Astrocyte of the hippocampus (primary cell): ENCODE results near the gene HOXD10.

ENCODE experiments used
- DNase-seq: peaks from one replicate; pipeline ENCODE4 v3.0.0; 2011; ENCODE audit warnings: low read depth, low spot score

Gene HOXD10

GRCh38 chr2:176096243-176096985 is 20.2 kb upstream of the HOXD10 start:
- DNase-seq = no peak

GRCh38 chr2:176096986-176097819 is 19.4 kb upstream of the HOXD10 start:
- peak; percentile 80 for DNase-seq

DNA sequence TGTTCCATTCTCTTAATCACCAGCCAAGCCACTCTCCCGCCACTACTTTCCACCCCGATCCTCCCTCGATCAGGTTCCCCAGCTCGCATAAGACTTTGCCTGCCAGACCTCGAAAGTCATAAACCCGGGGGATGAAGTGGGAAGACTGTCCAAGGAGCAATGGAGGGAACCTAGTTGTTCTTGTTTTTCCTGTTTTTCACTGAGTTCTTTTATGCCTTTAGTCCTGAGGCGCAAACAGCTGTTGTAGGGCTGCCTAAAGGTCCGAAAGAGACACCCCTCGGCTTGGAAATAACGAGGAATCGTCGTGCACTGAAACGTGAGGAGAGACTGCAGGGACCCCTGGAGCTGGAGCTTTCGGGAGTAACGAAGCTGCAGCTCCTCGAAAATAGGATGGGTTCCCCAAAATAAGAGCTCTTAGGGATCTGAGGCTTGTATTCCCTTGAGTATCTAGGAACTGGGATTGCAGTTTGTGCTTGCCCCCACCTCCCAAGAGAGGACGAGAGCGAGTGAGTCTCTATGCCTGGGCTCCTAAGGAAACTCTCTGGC is 18.7 kb upstream of the HOXD10 start:
- no peak for DNase-seq

DNA sequence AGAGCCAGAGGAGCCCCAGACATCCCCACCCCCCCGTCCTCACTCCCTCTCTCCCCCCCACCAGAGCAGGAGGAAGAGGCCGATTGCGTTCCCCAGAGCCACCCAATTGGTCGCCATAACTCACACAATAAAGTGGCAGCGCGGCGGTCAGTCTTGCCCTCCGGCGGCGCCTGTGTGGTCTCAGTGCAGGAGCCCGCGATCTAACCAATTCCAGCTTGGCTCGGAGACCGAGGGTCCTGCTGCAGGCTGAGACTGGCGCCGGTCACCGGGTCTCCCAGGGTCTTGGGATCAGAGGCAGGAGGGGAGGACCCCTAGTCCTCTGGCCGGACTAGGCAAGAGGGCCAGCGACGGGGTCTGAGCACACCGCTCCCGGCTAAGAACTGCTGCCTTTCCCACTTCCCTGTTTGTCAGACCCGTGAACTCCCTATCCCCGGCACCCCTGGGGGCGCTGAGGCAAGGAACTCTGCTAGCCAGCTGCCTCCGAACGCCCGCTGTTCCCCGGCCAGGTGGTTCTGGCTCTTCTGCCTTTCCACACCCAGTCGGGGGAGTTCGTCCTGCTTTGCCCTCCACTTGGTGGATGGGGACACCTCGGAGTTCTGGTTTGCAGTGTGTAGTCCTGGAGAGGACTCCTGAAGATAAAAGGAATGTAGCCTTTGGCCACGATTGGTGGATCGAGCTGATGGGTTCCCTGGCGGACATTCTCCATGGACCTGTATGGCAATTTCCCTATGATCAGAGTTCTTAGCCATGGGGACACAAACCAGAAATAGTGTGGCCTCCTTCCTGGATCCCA is 18.0 kb upstream of the HOXD10 start:
- DNase-seq = no peak

GRCh38 chr2:176099159-176099727 is 17.3 kb upstream of the HOXD10 start:
- DNase-seq = no peak

DNA sequence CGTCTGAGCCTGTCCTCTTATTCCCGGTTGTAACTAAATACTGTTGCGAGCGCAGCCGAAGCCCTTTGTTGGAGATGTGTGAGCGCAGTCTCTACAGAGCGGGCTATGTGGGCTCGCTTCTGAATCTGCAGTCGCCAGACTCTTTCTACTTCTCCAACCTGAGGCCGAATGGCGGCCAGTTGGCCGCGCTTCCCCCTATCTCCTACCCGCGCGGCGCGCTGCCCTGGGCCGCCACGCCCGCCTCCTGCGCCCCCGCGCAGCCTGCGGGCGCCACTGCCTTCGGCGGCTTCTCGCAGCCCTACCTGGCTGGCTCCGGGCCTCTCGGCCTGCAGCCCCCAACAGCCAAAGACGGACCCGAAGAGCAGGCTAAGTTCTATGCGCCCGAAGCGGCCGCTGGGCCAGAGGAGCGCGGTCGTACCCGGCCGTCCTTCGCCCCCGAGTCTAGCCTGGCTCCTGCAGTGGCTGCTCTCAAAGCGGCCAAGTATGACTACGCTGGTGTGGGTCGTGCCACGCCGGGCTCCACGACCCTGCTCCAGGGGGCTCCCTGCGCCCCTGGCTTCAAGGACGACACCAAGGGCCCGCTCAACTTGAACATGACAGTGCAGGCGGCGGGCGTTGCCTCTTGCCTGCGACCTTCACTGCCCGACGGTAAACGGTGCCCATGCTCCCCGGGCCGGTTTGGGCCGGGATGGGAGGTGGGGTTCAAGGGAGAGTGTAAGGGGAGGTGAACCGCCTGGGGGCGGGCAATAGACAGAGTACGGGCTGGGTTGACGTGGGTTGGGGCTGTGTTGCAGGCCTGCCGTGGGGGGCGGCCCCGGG is 16.6 kb upstream of the HOXD10 start, which contains the start of gene HOXD12:
TSS of gene HOXD12 (plus strand) at position 68 of the 819 bp plus-strand sequence. CDS start at position 75, 7 bp downstream.
- DNase-seq = no peak

GRCh38 chr2:176100547-176101140 is 15.9 kb upstream of the HOXD10 start:
- no peak for DNase-seq

DNA sequence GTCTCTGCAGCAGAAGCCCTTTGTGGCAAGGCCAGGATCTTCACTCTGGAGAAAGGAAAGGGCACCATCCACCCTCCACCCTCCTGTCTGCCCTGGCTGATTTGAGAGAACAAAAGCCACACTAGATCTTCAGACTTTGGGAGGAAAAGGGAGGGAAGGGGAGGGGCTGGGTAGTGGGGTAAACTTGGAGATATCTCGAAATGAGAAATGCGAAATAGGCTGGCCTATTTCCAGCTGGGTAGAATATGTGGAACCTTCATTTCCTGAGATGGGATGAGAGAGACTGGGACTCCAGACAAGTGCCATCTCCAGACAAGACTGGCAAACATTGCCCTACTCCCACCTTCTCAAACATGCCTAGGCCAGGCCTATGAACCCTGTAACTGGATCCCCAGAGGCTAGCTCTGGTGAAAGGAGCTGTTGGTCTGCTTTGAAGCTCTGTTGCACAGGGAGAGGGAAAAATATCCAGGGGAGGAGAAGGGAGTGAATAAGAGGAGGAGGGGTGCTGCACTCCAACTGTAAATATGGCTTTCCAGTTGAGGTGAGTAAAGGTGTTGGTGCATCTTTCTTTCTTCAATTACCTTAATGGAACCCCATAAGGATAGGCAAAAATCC is 15.3 kb upstream of the HOXD10 start:
- no peak for DNase-seq

DNA sequence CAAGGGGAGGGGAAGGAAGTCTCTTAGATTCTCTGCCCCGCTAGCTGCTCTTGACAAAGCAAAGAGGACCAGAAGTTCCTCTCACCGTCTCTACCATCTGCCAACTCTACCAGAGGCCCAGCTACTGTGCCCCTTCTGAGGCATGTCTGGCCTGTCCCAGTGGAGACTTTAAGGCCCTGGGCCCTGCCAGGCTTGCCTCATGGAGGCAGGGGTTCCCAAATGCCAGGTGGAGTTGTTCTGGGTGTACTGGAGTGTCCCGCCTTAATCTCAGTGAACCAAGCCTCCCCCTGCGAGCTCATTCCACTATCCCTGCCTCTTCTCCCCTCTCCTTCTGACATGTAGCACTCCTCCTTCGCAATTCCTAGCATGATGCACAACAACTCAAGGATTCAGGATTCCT is 14.7 kb upstream of the HOXD10 start:
- no peak for DNase-seq

DNA sequence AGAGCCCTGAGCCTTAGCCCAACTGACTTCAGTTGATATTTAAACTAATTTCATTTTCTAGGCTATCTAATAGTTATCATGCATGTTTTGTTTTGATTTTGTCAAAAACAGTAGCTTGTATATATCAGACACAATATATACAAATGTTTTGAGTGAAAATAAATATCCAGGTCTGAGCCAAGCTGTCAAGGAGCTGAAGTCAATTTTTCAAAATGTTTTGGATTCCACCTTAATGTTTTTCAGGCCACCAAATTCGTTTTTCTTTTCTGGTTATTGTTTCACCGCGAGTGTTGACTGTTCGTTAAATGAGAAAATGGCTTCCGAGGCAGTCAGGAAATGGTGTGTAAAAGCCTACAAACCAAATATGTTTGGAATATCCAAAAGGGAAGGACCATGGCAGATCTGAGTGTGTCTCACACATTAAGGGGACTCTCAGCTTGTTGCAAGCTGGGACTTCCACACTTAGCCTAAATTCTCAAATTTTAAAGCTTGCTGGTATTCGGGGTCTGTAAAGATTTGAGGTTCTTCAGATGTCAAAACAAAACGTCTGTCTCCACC is 14.2 kb upstream of the HOXD10 start:
- DNase-seq = no peak

DNA sequence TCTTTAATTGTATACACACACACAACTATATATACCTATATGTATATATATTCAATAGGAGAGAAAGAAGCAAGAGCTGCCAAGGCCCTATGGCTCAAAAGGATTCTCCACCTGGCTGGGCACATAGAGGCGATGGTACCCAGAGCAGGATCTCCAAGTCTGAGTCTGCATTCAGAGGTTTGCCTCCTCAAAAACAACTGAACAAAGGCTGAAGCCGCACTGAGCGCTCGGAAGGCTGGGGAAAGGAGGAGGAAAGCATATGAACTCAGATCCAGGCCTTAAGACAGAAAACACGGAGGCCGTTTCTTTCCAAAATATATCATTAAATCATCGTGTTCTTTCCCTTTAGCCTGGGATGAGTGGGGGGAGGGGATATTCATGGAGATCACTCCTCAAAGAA is 13.4 kb upstream of the HOXD10 start:
- DNase-seq = no peak

DNA sequence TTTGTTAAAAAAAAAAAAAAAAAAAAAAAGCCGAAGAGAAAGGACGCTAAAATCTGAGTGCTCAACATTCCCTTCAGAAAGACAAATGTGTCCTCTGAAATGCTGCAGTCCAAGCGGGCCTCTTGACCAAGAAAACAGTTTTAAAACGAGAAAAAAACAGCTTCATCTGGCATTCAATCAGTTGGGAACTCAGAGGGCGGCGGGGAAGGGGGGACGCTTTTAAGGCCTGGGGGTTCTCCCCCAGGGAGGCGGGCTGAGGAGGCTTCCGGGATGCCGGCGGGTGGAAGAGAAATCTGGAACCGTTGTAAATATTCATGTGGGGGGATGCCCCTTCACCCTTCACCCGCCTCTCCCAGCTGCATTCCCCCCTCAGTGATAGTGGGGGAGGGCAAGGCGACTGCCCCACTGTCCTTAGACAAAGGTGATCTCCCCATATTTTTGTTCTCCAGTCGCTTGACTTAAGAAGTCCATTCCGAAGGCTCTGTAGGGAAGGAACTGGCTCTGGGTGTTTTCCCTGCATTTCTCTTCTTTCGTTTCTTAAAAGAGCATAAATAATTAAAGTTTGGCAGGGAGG is 12.7 kb upstream of the HOXD10 start:
- DNase-seq = no peak

DNA sequence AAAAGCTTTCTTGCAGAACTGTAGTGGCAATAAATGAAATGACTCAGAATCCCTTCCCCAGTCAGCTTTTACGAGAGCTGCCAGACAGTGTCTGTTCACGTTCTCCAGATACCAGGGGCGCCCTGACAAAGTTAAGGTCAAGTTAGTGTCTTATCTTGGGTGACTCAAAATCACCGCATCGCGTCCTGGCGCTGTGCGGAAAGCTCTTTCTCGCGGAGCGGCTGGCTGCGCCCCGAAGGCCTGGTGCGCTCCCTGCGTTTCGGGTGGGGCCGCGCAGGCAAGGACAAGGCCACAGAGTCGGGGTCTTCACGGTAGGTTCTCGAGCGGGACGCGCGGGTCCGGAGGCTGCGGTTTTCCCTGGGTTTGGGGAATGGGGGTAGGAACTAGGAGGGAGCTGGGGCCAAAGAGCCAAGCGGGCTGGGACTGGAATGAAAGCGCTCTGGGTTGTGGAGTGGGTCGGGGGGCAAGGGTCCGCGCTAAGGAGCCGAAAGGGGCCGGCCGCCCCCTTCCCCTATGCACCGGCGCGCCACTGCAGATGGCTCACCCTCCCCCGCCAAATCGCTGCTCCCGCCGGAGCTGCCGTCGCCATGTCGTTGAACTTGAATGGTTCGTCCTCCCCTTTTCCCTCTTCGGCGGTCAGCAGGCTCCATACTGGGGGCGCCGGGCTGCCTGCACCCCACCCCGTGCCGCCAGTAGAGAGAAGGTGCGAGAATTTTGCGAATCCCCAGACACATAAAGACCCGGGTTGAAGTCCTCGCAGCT is 12.1 kb upstream of the HOXD10 start:
- DNase-seq = no peak

- DNase-seq = no peak
Measured at GRCh38 chr2:176105078-176105729, 11.4 kb upstream of the HOXD10 start.

- DNase-seq = no peak
Measured at GRCh38 chr2:176105730-176106580, 10.6 kb upstream of the HOXD10 start.

DNA sequence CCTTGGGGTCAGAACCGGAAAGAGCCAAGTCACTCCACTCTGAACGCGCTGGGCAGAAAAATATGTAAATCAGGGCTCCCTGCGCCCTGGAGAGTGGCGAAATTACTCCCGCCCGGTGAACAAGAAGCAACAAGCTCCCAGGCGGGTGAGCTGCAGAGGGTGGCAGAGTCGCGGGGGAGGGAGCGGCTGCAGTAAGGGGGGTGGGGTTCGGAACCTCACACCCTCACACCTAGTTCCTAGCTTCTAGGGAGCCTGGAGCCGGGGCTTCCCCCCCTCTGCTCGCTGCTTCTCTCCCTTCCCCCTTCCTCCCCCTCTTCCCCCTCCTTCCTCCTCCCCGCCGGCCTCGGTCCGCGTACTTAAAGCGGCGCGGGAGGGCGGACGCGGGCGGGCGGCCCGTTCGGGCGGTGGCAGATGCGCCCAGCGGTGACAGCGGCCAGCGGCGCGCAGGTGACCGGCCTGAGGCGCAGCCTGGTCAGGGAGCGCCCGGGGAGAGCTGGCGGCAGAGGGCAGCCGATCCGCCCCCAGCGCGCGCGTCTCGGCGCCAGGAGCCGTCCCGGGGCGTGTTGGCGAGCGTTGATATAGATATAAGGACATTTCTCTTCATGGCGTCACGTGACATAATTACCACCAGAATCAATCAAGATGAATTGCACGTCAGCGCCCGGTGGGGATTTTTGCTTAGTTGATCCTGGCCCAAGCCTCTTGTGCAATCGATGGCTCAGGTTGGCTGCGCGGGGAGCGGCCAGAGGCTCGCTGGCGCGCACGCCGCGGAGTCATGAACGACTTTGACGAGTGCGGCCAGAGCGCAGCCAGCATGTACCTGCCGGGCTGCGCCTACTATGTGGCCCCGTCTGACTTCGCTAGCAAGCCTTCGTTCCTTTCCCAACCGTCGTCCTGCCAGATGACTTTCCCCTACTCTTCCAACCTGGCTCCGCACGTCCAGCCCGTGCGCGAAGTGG is 9.7 kb upstream of the HOXD10 start, which contains the start of gene HOXD11:
TSS of gene HOXD11 (plus strand) at position 700 of the 959 bp plus-strand sequence. CDS start at position 776, 76 bp downstream.
- no peak for DNase-seq
